Neural cell (in vitro differentiated cells): ENCODE data around the gene ZBTB8A. TPM values are rescaled to one million over a fixed set of nuclear protein-coding genes. Genes with fewer than 3 reads are reported as not detected.

Experiments used
- H2AFZ ChIP-seq: fragments of 200-600, 300-800 bp; sonication (generic), shearing (Covaris generic); 2 replicates; pipeline ENCODE4 v1.6.0; 2014; ENCODE audit warnings: low read depth, mild to moderate bottlenecking, antibody characterized with exemption, low read length, moderate library complexity
- H3F3A ChIP-seq: fragments of 200-600 bp; shearing (Covaris generic); 2 replicates; pipeline ENCODE4 v1.6.1; 2016; ENCODE audit warnings: mild to moderate bottlenecking, moderate library complexity, mixed read lengths, antibody characterized with exemption, low read length; ENCODE audit not compliant: insufficient read depth, poor library complexity, severe bottlenecking
- H3K27ac ChIP-seq: fragments of 200-600, 300-800 bp; sonication (generic), shearing (Covaris generic); 2 replicates; pipeline ENCODE4 v1.5.1; 2014; ENCODE audit warnings: mild to moderate bottlenecking, low read length, moderate library complexity
- H3K27me3 ChIP-seq: fragments of 300-800, 200-600 bp; sonication (generic), shearing (Covaris generic); 2 replicates; pipeline ENCODE4 v1.6.0; 2014; ENCODE audit warnings: mild to moderate bottlenecking, low read depth, low read length, moderate library complexity; ENCODE audit not compliant: insufficient read depth
- H3K36me3 ChIP-seq: fragments of 300-800, 200-600 bp; sonication (generic), shearing (Covaris generic); 2 replicates; pipeline ENCODE4 v1.5.1; 2014; ENCODE audit warnings: mild to moderate bottlenecking, antibody characterized with exemption, low read length, moderate library complexity; ENCODE audit not compliant: insufficient read depth
- H3K4me2 ChIP-seq: fragments of 300-800, 200-600 bp; sonication (generic), shearing (Covaris generic); 2 replicates; pipeline ENCODE4 v1.6.0; 2014; ENCODE audit warnings: mild to moderate bottlenecking, low read length
- H3K4me3 ChIP-seq: fragments of 300-800, 200-600 bp; sonication (generic), shearing (Covaris generic); 2 replicates; pipeline ENCODE4 v1.5.1; 2014; ENCODE audit warnings: mild to moderate bottlenecking, low read length, moderate library complexity
- H3K79me2 ChIP-seq: fragments of 200-600 bp; shearing (Covaris generic); replicated peaks from 2 replicates; pipeline ENCODE4 v1.6.0; 2014; ENCODE audit warnings: mild to moderate bottlenecking, low read length, moderate library complexity; ENCODE audit not compliant: insufficient read depth
- H3K9ac ChIP-seq: fragments of 300-800, 200-600 bp; sonication (generic), shearing (Covaris generic); 2 replicates; pipeline ENCODE4 v1.6.1; 2016; ENCODE audit warnings: mild to moderate bottlenecking, low read length, mixed read lengths
- H3K9me2 ChIP-seq: fragments of 200-600 bp; shearing (Covaris generic); 2 replicates; pipeline ENCODE4 v1.6.1; 2016; ENCODE audit warnings: mild to moderate bottlenecking, low read length, mixed read lengths; ENCODE audit not compliant: insufficient read depth
- H3K9me3 ChIP-seq: fragments of 200-600, 300-800 bp; sonication (generic), shearing (Covaris generic); 2 replicates; pipeline ENCODE4 v1.6.1; 2016; ENCODE audit warnings: mild to moderate bottlenecking, mixed run types, low read length, moderate library complexity, mixed read lengths
- H4K20me1 ChIP-seq: fragments of 200-600 bp; shearing (Covaris generic); 2 replicates; pipeline ENCODE4 v1.6.1; 2016; ENCODE audit warnings: mild to moderate bottlenecking, mixed run types; ENCODE audit not compliant: insufficient read depth
- CTCF ChIP-seq: fragments of 450-650 bp; IDR thresholded peaks from 2 replicates; pipeline ENCODE4 v1.5.1; 2014; ENCODE audit warnings: antibody characterized with exemption, mild to moderate bottlenecking, moderate library complexity; ENCODE audit not compliant: poor library complexity, severe bottlenecking
- EP300 ChIP-seq: fragments of 450-650 bp; conservative IDR thresholded peaks from 2 replicates; pipeline ENCODE4 v1.6.1; 2014; ENCODE audit warnings: antibody characterized with exemption, mild to moderate bottlenecking, moderate library complexity; ENCODE audit not compliant: poor library complexity, severe bottlenecking
- EZH2 ChIP-seq: fragments of 200-600, 300-800 bp; shearing (Covaris generic), sonication (generic); IDR thresholded peaks from 2 replicates; pipeline ENCODE4 v1.6.1; 2014; ENCODE audit warnings: antibody characterized with exemption, low read length, borderline replicate concordance, mild to moderate bottlenecking; ENCODE audit not compliant: insufficient read depth, poor library complexity, severe bottlenecking
- MXI1 ChIP-seq: fragments of 450-650 bp; conservative IDR thresholded peaks from 2 replicates; pipeline ENCODE4 v1.6.1; 2014; ENCODE audit warnings: antibody characterized with exemption, mild to moderate bottlenecking; ENCODE audit not compliant: poor library complexity, severe bottlenecking
- POLR2AphosphoS5 ChIP-seq: IDR thresholded peaks from 2 replicates; pipeline ENCODE4 v1.6.1; 2012
- RAD21 ChIP-seq: fragments of 450-650 bp; conservative IDR thresholded peaks from 2 replicates; pipeline ENCODE4 v1.6.1; 2014; ENCODE audit warnings: antibody characterized with exemption, mild to moderate bottlenecking, moderate library complexity
- REST ChIP-seq: IDR thresholded peaks from 2 replicates; pipeline ENCODE4 v1.6.1; 2012; ENCODE audit warnings: borderline replicate concordance
- SMC3 ChIP-seq: fragments of 450-650 bp; conservative IDR thresholded peaks from 2 replicates; pipeline ENCODE4 v1.6.1; 2014; ENCODE audit warnings: antibody characterized with exemption, mild to moderate bottlenecking, moderate library complexity; ENCODE audit not compliant: poor library complexity
- TAF1 ChIP-seq: IDR thresholded peaks from 2 replicates; pipeline ENCODE4 v1.6.1; 2012; ENCODE audit warnings: low read depth
- polyA plus RNA-seq: library from polyadenylated mRNA; depleted of rRNA; stranded (reverse); fragments of >200 nt; gene quantifications from 2 replicates; pipeline ENCODE4 v1.2.3, GENCODE V29; 2014

Gene ZBTB8A
- polyA plus RNA-seq, 1 donor from 2014 or later, result 10.1 TPM

- Histone ChIP-seq H3K9me2 (no peaks in the 10 kb centered on the region), H3K4me2 (no peak overlapping the region), H3K27me3 (no peaks in the 10 kb centered on the region), H3K9me3 (no peaks in the 10 kb centered on the region), H3K27ac (no peak overlapping the region), H2AFZ (no peak overlapping the region), H3K79me2 (no peaks in the 10 kb centered on the region), H4K20me1 (no peaks in the 10 kb centered on the region), H3K36me3 (no peaks in the 10 kb centered on the region), H3K4me3 (no peak overlapping the region), H3F3A (no peaks in the 10 kb centered on the region), H3K9ac (no peak overlapping the region)
- TF ChIP-seq POLR2AphosphoS5 (no peak), TAF1 (no peak), CTCF (no peak), RAD21 (no peak), EZH2 (no peak), REST (no peak), SMC3 (no peak), MXI1 (no peak), EP300 (no peak)
These were observed 83.8 kb downstream of the ZBTB8A start for GRCh38 chr1:32622806-32623681.

- Histone ChIP-seq H3K27ac (no peak overlapping the region), H3K36me3 (no peaks in the 10 kb centered on the region), H3K27me3 (no peaks in the 10 kb centered on the region), H3K79me2 (no peaks in the 10 kb centered on the region), H4K20me1 (no peaks in the 10 kb centered on the region), H3F3A (no peaks in the 10 kb centered on the region), H3K9ac (no peak overlapping the region), H2AFZ (no peak overlapping the region), H3K9me2 (no peaks in the 10 kb centered on the region), H3K4me2 (no peak overlapping the region), H3K9me3 (no peaks in the 10 kb centered on the region), H3K4me3 (no peak overlapping the region)
- TF ChIP-seq EP300 (no peak), SMC3 (no peak), TAF1 (no peak), CTCF (no peak), REST (no peak), POLR2AphosphoS5 (no peak), EZH2 (no peak), RAD21 (no peak), MXI1 (no peak)
These were observed 84.5 kb downstream of the ZBTB8A start for GRCh38 chr1:32623775-32624174.
